HCT116 (cell line): ENCODE measurements around the gene ZNF430. TPM values are rescaled to one million over a fixed set of nuclear protein-coding genes. Genes with fewer than 3 reads are reported as not detected.

ENCODE experiments used
- total RNA-seq: library from RNA; stranded (reverse); gene quantifications from one replicate; pipeline ENCODE4 v1.2.1, GENCODE V29; 2021; ENCODE audit not compliant: unreplicated experiment

The ZNF430 gene
- total RNA-seq, 1 experiment from 2014 or later: 8.4 TPM

Other genes with a start within 250 kb of the ZNF430 start
- gene ZNF66, start 244.4 kb upstream of the ZNF430 start, total RNA-seq: not detected
- 2.5 TPM for gene ZNF85, start 97.4 kb upstream of the ZNF430 start, total RNA-seq
- 20.0 TPM for gene ZNF714, start 61.5 kb downstream of the ZNF430 start, total RNA-seq
- gene ZNF431, start 121.4 kb downstream of the ZNF430 start, total RNA-seq: 9.2 TPM